ENCODE data around the gene CAPS. TPM values are rescaled to one million over a fixed set of nuclear protein-coding genes. Genes with fewer than 3 reads are reported as not detected.

Gene CAPS
- 2.2 and 12.4 TPM in 2 replicates for total RNA-seq (ENCODE audit: low replicate concordance)

- H3K4me1 ChIP-seq = no peaks in the 10 kb centered on the region
- Mint-ChIP-seq H3K9me3 (no peaks in the 10 kb centered on the region), H3K4me3 (no peak within 1 kb of the TSS), H3K27me3 (ENCODE audit: insufficient read depth, low read depth) (peaks cover 9% of the 10 kb centered on the region), H3K27ac (no peak within 1 kb of the TSS), H3K36me3 (no peaks in the 10 kb centered on the region), H3K4me1 (peaks cover 13% of the 10 kb centered on the region)
- no peak within 1 kb of the TSS for H3K9ac ChIP-seq
- no peaks in the 10 kb centered on the region for H3K27me3 ChIP-seq
- TF ChIP-seq EZH2phosphoT487 (IDR thresholded peaks at IDR 0.05) = no peak
- TF ChIP-seq EZH2 (IDR thresholded peaks at IDR 0.05) = no peak
- TF ChIP-seq CTCF (IDR thresholded peaks at IDR 0.05) = no peak
- H4K20me1 ChIP-seq (ENCODE audit: low read depth) = peaks cover 3% of the 10 kb centered on the region
- H3K4me2 ChIP-seq = no peak within 1 kb of the TSS
- H3K9me3 ChIP-seq (ENCODE audit: low read depth) = no peaks in the 10 kb centered on the region
- H3F3A ChIP-seq (ENCODE audit: low read depth) = peaks cover 7% of the 10 kb centered on the region
- no peaks in the 10 kb centered on the region for H3K36me3 ChIP-seq
- no peak within 1 kb of the TSS for H2AFZ ChIP-seq (replicated peaks)
- no peak within 1 kb of the TSS for H3K4me3 ChIP-seq
- no peaks in the 10 kb centered on the region for H3K79me2 ChIP-seq (ENCODE audit: low read depth)
- DNase-seq (ENCODE audit: low spot score) = no peak
- no peak within 1 kb of the TSS for H3K27ac ChIP-seq
Measured at GRCh38 chr19:5913739-5914357, at the start of gene CAPS. Gene CAPS (plus strand): TSS chr19:5914254. CDS start chr19:5914407, 153 bp downstream.

GRCh38 chr19:5864725-5865486, 49.1 kb upstream of the CAPS start:
- Histone ChIP-seq H3K36me3 (no peaks in the 10 kb centered on the region), H3K79me2 (ENCODE audit: low read depth) (no peaks in the 10 kb centered on the region), H3K4me1 (no peaks in the 10 kb centered on the region), H3K4me2 (no peak overlapping the region), H4K20me1 (ENCODE audit: low read depth) (no peaks in the 10 kb centered on the region), H2AFZ (replicated peaks) (no peak overlapping the region), H3K9ac (no peak overlapping the region), H3K27ac (no peak overlapping the region), H3K27me3 (no peaks in the 10 kb centered on the region), H3K4me3 (no peak overlapping the region), H3F3A (ENCODE audit: low read depth) (no peaks in the 10 kb centered on the region), H3K9me3 (ENCODE audit: low read depth) (no peaks in the 10 kb centered on the region)
- H3K27ac Mint-ChIP-seq = peak overlapping the region; percentile 89
- no peaks in the 10 kb centered on the region for H3K9me3 Mint-ChIP-seq
- no peak for TF ChIP-seq EZH2 (IDR thresholded peaks at IDR 0.05)
- TF ChIP-seq CTCF (IDR thresholded peaks at IDR 0.05) = no peak
- no peak for TF ChIP-seq EZH2phosphoT487 (IDR thresholded peaks at IDR 0.05)
- no peak for DNase-seq (ENCODE audit: low spot score)
- no peaks in the 10 kb centered on the region for H3K36me3 Mint-ChIP-seq
- H3K27me3 Mint-ChIP-seq (ENCODE audit: insufficient read depth, low read depth) = no peaks in the 10 kb centered on the region
- peak overlapping the region; percentile 50 for H3K4me3 Mint-ChIP-seq
- H3K4me1 Mint-ChIP-seq = no peaks in the 10 kb centered on the region

GRCh38 chr19:5865772-5866171, 48.3 kb upstream of the CAPS start:
- Mint-ChIP-seq H3K27me3 (ENCODE audit: insufficient read depth, low read depth) (no peaks in the 10 kb centered on the region), H3K36me3 (no peaks in the 10 kb centered on the region), H3K27ac (no peak overlapping the region), H3K4me3 (no peak overlapping the region), H3K9me3 (no peaks in the 10 kb centered on the region), H3K4me1 (no peaks in the 10 kb centered on the region)
- Histone ChIP-seq H4K20me1 (ENCODE audit: low read depth) (no peaks in the 10 kb centered on the region), H3K4me2 (no peak overlapping the region), H3K27me3 (no peaks in the 10 kb centered on the region), H2AFZ (replicated peaks) (no peak overlapping the region), H3K4me3 (no peak overlapping the region), H3K79me2 (ENCODE audit: low read depth) (no peaks in the 10 kb centered on the region), H3K9me3 (ENCODE audit: low read depth) (no peaks in the 10 kb centered on the region), H3K9ac (no peak overlapping the region), H3F3A (ENCODE audit: low read depth) (no peaks in the 10 kb centered on the region), H3K36me3 (no peaks in the 10 kb centered on the region), H3K27ac (no peak overlapping the region), H3K4me1 (no peaks in the 10 kb centered on the region)
- no peak for DNase-seq (ENCODE audit: low spot score)
- TF ChIP-seq EZH2 (IDR thresholded peaks at IDR 0.05) (no peak), CTCF (IDR thresholded peaks at IDR 0.05) (no peak), EZH2phosphoT487 (IDR thresholded peaks at IDR 0.05) (no peak)

Data from neural progenitor cell (in vitro differentiated cells).